ENCODE measurements around the gene IFFO2. TPM values are rescaled to one million over a fixed set of nuclear protein-coding genes. Genes with fewer than 3 reads are reported as not detected.

Gene IFFO2
- total RNA-seq, 5 donors from 2014 or later (not counting 1 experiment from before 2014, with no cell fraction given), result 36.0 to 76.2 (median 37.7) TPM

DNA sequence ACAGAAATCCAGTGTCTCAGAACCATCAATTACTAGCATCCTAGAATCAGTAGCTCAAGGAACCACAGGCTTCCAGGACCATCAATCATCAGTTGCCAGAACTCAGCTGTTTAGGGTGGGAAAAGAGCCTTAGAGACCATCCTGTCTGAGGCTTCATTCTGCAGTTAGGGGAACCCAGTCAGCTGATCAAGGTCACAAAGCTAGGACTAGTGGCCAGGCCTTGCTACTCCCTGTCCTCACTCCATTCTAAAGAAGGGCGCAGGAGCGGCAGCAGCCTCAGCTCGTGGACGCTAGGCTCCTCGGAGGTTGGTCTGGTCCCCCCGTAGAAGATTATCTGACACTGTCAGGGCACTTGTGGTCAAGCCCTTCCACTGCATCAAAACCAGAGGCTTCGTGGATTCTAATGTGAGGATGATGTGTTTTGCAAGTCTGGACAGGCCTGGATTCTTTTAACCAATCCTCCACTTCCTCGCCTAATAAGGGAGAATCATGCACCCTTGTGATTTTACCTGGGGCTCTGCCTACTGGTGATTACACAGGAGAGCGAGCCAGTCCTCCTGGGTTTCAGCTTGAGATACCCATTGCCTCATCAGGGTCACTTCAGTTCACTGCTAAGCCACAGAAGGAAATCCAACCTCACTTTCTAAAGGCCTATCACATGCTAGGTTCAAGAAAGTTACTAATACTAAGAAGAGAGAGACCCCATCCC is 41.7 kb upstream of the IFFO2 start:
- H3K4me3 ChIP-seq (ENCODE audit: control insufficient read depth in 1 of 2, extremely low read depth in 1 of 2, low read length in 1 of 2), result no peak overlapping the region
- H3K36me3 ChIP-seq (ENCODE audit: control insufficient read depth in 2 of 2, extremely low read depth in 1 of 2, insufficient read depth in 1 of 2, low read length in 1 of 2), result no peaks in the 10 kb centered on the region
- Mint-ChIP-seq H3K27ac (no peak overlapping the region), H3K4me1 (peaks cover 1 to 8% (median 5%) of the 10 kb centered on the region in 3 donors), H3K4me3 (no peak overlapping the region), H3K9me3 (peaks cover 3 to 21% (median 15%) of the 10 kb centered on the region in 3 donors), H3K36me3 (no peaks in the 10 kb centered on the region), H3K27me3 (peaks cover 0 to 5% of the 10 kb centered on the region in 2 donors)
- WGBS (ENCODE audit: insufficient coverage), result 92% methylated on average over 2 of the region's 9 CpGs
- no peak overlapping the region for H3K27ac ChIP-seq (ENCODE audit: low read length)
- no peak for DNase-seq
- no peaks in the 10 kb centered on the region for H3K9me3 ChIP-seq
- POLR2A ChIA-PET, result no interaction called here
- CTCF ChIA-PET, result no interaction called here
- H3K4me1 ChIP-seq (ENCODE audit: control insufficient read depth in 1 of 2, extremely low read depth in 1 of 2, insufficient read depth in 2 of 2, low read length in 2 of 2), result peaks cover 0 to 7% of the 10 kb centered on the region in 2 experiments
- no peak for ATAC-seq (replicated peaks in 1 of 4)
- peaks cover 0 to 22% of the 10 kb centered on the region in 2 experiments for H3K27me3 ChIP-seq (replicated peaks in 1 of 2; ENCODE audit: control insufficient read depth in 2 of 2, extremely low read depth in 1 of 2, insufficient read depth in 2 of 2, low read length in 1 of 2)

DNA sequence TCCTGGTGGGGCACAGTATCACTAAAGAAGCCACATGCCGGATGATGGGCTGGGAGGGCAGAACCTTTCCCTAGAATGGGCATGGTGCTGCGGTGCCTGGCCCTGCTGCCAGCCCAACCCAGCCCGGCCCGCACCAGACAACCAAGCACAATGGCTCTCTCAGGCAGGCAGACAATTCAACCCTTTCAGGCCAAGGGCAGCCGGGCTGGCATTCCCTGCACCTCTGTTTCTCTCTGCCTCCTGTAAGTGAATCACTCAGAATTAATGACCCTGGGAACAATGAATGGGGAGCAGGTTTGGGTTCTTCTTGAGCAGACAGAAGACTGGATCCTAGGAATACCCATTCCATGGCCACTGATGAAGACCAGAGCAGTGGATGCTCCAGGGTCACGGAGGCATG is 41.0 kb upstream of the IFFO2 start:
- H3K27ac Mint-ChIP-seq, result no peak overlapping the region
- ChIA-PET CTCF (no interaction called here), POLR2A (no interaction called here)
- 97% methylated on average over 5 of the region's 6 CpGs for WGBS (ENCODE audit: insufficient coverage)
- Histone ChIP-seq H3K4me1 (ENCODE audit: control insufficient read depth in 1 of 2, extremely low read depth in 1 of 2, insufficient read depth in 2 of 2, low read length in 2 of 2) (peaks cover 0 to 7% of the 10 kb centered on the region in 2 experiments), H3K27me3 (replicated peaks in 1 of 2; ENCODE audit: control insufficient read depth in 2 of 2, extremely low read depth in 1 of 2, insufficient read depth in 2 of 2, low read length in 1 of 2) (peaks cover 0 to 22% of the 10 kb centered on the region in 2 experiments), H3K9me3 (no peaks in the 10 kb centered on the region), H3K27ac (ENCODE audit: low read length) (no peak overlapping the region), H3K36me3 (ENCODE audit: control insufficient read depth in 2 of 2, extremely low read depth in 1 of 2, insufficient read depth in 1 of 2, low read length in 1 of 2) (no peaks in the 10 kb centered on the region), H3K4me3 (ENCODE audit: control insufficient read depth in 1 of 2, extremely low read depth in 1 of 2, low read length in 1 of 2) (no peak overlapping the region)
- no peak for DNase-seq
- ATAC-seq (replicated peaks in 1 of 4), result no peak
- peaks cover 0 to 19% (median 15%) of the 10 kb centered on the region in 3 donors for H3K9me3 Mint-ChIP-seq
- peaks cover 0 to 8% (median 5%) of the 10 kb centered on the region in 3 donors for H3K4me1 Mint-ChIP-seq
- no peaks in the 10 kb centered on the region for H3K36me3 Mint-ChIP-seq
- peaks cover 0 to 5% of the 10 kb centered on the region in 2 donors for H3K27me3 Mint-ChIP-seq
- H3K4me3 Mint-ChIP-seq, result no peak overlapping the region

DNA sequence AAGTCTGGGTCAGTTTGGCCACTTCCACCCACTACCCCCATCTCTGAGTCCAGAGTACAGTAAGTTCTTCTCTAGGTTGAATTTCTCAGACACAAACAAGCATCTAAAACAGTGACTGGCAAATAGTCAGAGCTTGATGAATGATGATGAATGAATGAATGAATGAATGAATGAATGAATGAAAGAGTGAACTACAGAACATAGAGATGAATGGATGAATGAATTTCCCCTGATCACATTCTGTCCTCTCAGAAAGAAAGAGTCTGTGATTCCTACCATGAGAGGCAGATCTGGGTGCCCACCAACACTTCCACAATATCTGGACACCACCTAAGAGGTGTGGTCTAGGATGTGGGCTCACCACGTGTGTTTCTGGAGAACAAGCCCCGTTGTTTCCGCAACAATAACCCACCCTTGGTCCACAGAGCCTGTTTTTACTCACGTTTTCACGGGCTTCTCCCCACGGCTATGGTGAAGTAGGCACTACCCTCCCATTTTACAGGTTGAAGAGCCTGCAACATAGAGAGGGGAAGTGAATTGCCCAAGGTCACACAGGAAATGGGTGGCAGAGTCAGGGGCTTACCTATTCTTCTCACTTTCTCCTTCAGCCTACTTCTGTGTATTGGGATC is 40.2 kb upstream of the IFFO2 start:
- H3K9me3 ChIP-seq, result no peaks in the 10 kb centered on the region
- DNase-seq, result no peak
- no peak for ATAC-seq (replicated peaks in 1 of 4)
- Mint-ChIP-seq H3K36me3 (no peaks in the 10 kb centered on the region), H3K4me3 (no peak overlapping the region), H3K27ac (no peak overlapping the region), H3K9me3 (peaks cover 0 to 15% (median 13%) of the 10 kb centered on the region in 3 donors), H3K27me3 (peaks cover 2 to 5% of the 10 kb centered on the region in 2 donors), H3K4me1 (peaks cover 0 to 8% (median 5%) of the 10 kb centered on the region in 3 donors)
- peaks cover 0 to 22% of the 10 kb centered on the region in 2 experiments for H3K27me3 ChIP-seq (replicated peaks in 1 of 2; ENCODE audit: control insufficient read depth in 2 of 2, extremely low read depth in 1 of 2, insufficient read depth in 2 of 2, low read length in 1 of 2)
- CTCF ChIA-PET, result interaction anchor here in 1 of 2 donors (0.5 kb wide), 1 partner anchor 396 kb away, joined by 5 read pairs; no protein-coding TSS in a partner anchor
- no peak overlapping the region for H3K4me3 ChIP-seq (ENCODE audit: control insufficient read depth in 1 of 2, extremely low read depth in 1 of 2, low read length in 1 of 2)
- no CpG with 5 or more reads among the region's 6 CpGs for WGBS (ENCODE audit: insufficient coverage)
- H3K36me3 ChIP-seq (ENCODE audit: control insufficient read depth in 2 of 2, extremely low read depth in 1 of 2, insufficient read depth in 1 of 2, low read length in 1 of 2), result no peaks in the 10 kb centered on the region
- H3K4me1 ChIP-seq (ENCODE audit: control insufficient read depth in 1 of 2, extremely low read depth in 1 of 2, insufficient read depth in 2 of 2, low read length in 2 of 2), result peaks cover 0 to 7% of the 10 kb centered on the region in 2 experiments
- POLR2A ChIA-PET, result no interaction called here
- H3K27ac ChIP-seq (ENCODE audit: low read length), result no peak overlapping the region

DNA sequence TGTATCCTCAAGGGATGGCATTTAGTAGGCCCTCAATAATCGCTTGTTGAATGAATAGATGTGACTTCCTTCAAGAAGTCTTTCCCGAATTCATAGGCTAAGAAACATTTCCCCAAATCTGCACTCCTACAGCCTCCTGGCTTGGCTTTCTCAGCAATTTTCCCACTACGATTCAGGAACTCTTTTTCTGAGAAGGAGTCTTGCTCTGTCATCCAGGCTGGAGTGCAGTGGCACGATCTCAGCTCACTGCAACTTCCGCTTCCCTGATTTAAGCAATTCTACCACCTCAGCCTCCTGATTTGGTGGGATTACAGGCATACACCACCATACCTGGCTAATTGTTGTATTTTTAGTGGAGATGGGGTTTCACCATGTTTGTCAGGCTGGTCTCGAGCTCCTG is 37.9 kb upstream of the IFFO2 start:
- peaks cover 0 to under 1% (median 0%) of the 10 kb centered on the region in 3 donors for H3K9me3 Mint-ChIP-seq
- H3K27me3 Mint-ChIP-seq, result peaks cover 2 to 5% of the 10 kb centered on the region in 2 donors
- no peak overlapping the region for H3K27ac Mint-ChIP-seq
- H3K4me1 Mint-ChIP-seq, result peaks cover 0 to 5% (median 0%) of the 10 kb centered on the region in 3 donors
- no peak overlapping the region for H3K4me3 ChIP-seq (ENCODE audit: control insufficient read depth in 1 of 2, extremely low read depth in 1 of 2, low read length in 1 of 2)
- ChIA-PET POLR2A (no interaction called here), CTCF (no interaction called here)
- H3K27me3 ChIP-seq (replicated peaks in 1 of 2; ENCODE audit: control insufficient read depth in 2 of 2, extremely low read depth in 1 of 2, insufficient read depth in 2 of 2, low read length in 1 of 2), result peaks cover 0 to 27% of the 10 kb centered on the region in 2 experiments
- H3K4me3 Mint-ChIP-seq, result no peak overlapping the region
- no peaks in the 10 kb centered on the region for H3K36me3 ChIP-seq (ENCODE audit: control insufficient read depth in 2 of 2, extremely low read depth in 1 of 2, insufficient read depth in 1 of 2, low read length in 1 of 2)
- ATAC-seq (replicated peaks in 1 of 4), result no peak
- H3K9me3 ChIP-seq, result no peaks in the 10 kb centered on the region
- no peak overlapping the region for H3K27ac ChIP-seq (ENCODE audit: low read length)
- DNase-seq, result no peak
- H3K4me1 ChIP-seq (ENCODE audit: control insufficient read depth in 1 of 2, extremely low read depth in 1 of 2, insufficient read depth in 2 of 2, low read length in 2 of 2), result peaks cover 0 to 7% of the 10 kb centered on the region in 2 experiments
- H3K36me3 Mint-ChIP-seq, result no peaks in the 10 kb centered on the region
- 74% methylated on average over 3 of the region's 6 CpGs for WGBS (ENCODE audit: insufficient coverage)

DNA sequence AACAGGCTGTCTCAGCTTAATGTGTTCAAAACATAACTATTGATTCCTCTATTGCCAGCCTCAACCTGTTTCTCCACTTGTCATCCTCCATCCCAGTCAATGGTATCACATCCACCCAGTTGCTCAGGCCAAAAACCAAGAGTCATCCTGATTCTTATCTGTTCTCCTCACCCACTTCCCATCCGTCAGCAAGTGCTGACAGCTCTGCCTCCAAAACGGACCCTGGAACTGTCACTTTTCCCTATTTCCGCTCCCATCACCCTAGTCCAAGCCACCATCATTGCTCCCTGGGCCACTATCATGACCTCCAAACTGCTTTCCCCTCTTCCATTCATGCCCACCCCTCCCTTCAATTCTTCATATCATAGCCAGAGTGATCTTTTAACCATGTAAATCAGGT is 36.2 kb upstream of the IFFO2 start:
- Histone ChIP-seq H3K9me3 (no peaks in the 10 kb centered on the region), H3K36me3 (ENCODE audit: control insufficient read depth in 2 of 2, extremely low read depth in 1 of 2, insufficient read depth in 1 of 2, low read length in 1 of 2) (no peaks in the 10 kb centered on the region), H3K27me3 (replicated peaks in 1 of 2; ENCODE audit: control insufficient read depth in 2 of 2, extremely low read depth in 1 of 2, insufficient read depth in 2 of 2, low read length in 1 of 2) (peaks cover 0 to 21% of the 10 kb centered on the region in 2 experiments), H3K27ac (ENCODE audit: low read length) (no peak overlapping the region), H3K4me3 (ENCODE audit: control insufficient read depth in 1 of 2, extremely low read depth in 1 of 2, low read length in 1 of 2) (no peak overlapping the region), H3K4me1 (ENCODE audit: control insufficient read depth in 1 of 2, extremely low read depth in 1 of 2, insufficient read depth in 2 of 2, low read length in 2 of 2) (peaks cover 0 to 7% of the 10 kb centered on the region in 2 experiments)
- 78% methylated on average over 3 of the region's 3 CpGs for WGBS (ENCODE audit: insufficient coverage)
- Mint-ChIP-seq H3K4me3 (no peak overlapping the region), H3K9me3 (no peaks in the 10 kb centered on the region), H3K27ac (no peak overlapping the region), H3K4me1 (peaks cover 0 to 5% (median 0%) of the 10 kb centered on the region in 3 donors), H3K27me3 (peaks cover 2 to 5% of the 10 kb centered on the region in 2 donors), H3K36me3 (no peaks in the 10 kb centered on the region)
- DNase-seq (no peak), ATAC-seq (replicated peaks in 1 of 4) (no peak)
- ChIA-PET CTCF (no interaction called here), POLR2A (no interaction called here)

DNA sequence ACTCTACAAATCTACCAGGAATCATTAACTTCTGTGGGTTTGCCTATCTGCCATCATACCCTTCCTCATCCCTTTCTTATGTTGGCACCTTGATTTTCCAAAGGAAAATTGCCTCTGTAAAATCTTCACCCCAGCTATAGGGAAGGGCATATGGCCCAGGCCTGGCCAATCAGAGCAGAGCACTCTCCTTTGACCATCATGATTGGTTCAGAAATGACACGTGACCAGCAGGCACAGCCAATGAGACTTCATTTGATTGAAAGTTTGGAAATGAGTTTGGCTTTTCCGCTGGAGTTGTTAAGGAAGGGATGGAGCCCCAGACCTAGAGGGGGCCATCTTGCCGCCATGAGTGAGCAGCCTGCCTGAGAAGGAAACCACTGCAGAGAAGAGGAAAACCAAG is 35.1 kb upstream of the IFFO2 start:
- Histone ChIP-seq H3K27me3 (replicated peaks in 1 of 2; ENCODE audit: control insufficient read depth in 2 of 2, extremely low read depth in 1 of 2, insufficient read depth in 2 of 2, low read length in 1 of 2) (peaks cover 0 to 16% of the 10 kb centered on the region in 2 experiments), H3K4me1 (ENCODE audit: control insufficient read depth in 1 of 2, extremely low read depth in 1 of 2, insufficient read depth in 2 of 2, low read length in 2 of 2) (no peaks in the 10 kb centered on the region), H3K27ac (ENCODE audit: low read length) (no peak overlapping the region), H3K36me3 (ENCODE audit: control insufficient read depth in 2 of 2, extremely low read depth in 1 of 2, insufficient read depth in 1 of 2, low read length in 1 of 2) (no peaks in the 10 kb centered on the region), H3K9me3 (no peaks in the 10 kb centered on the region), H3K4me3 (ENCODE audit: control insufficient read depth in 1 of 2, extremely low read depth in 1 of 2, low read length in 1 of 2) (no peak overlapping the region)
- H3K27me3 Mint-ChIP-seq, result peaks cover 2 to 5% of the 10 kb centered on the region in 2 donors
- ATAC-seq (replicated peaks in 1 of 4) (no peak), DNase-seq (no peak)
- WGBS (ENCODE audit: insufficient coverage), result 86% methylated on average over 1 of the region's 3 CpGs
- ChIA-PET CTCF (no interaction called here), POLR2A (no interaction called here)
- H3K4me3 Mint-ChIP-seq, result no peak overlapping the region
- H3K9me3 Mint-ChIP-seq, result no peaks in the 10 kb centered on the region
- no peaks in the 10 kb centered on the region for H3K4me1 Mint-ChIP-seq
- H3K36me3 Mint-ChIP-seq, result no peaks in the 10 kb centered on the region
- H3K27ac Mint-ChIP-seq, result no peak overlapping the region
